GM21360 (cell line): ENCODE data around the gene TOB2.
"Not testable (repeated sequence)": the region's sequence is repeated elsewhere in the genome, so short reads cannot be mapped to it uniquely, and the experiment has no call there.

ENCODE experiments used
- ATAC-seq: cut with Tn5 transposase; IDR thresholded peaks from one replicate; pipeline ENCODE4 v1.9.1; 2021; ENCODE audit warnings: mild to moderate bottlenecking, moderate library complexity; ENCODE audit not compliant: unreplicated experiment

Gene TOB2

DNA sequence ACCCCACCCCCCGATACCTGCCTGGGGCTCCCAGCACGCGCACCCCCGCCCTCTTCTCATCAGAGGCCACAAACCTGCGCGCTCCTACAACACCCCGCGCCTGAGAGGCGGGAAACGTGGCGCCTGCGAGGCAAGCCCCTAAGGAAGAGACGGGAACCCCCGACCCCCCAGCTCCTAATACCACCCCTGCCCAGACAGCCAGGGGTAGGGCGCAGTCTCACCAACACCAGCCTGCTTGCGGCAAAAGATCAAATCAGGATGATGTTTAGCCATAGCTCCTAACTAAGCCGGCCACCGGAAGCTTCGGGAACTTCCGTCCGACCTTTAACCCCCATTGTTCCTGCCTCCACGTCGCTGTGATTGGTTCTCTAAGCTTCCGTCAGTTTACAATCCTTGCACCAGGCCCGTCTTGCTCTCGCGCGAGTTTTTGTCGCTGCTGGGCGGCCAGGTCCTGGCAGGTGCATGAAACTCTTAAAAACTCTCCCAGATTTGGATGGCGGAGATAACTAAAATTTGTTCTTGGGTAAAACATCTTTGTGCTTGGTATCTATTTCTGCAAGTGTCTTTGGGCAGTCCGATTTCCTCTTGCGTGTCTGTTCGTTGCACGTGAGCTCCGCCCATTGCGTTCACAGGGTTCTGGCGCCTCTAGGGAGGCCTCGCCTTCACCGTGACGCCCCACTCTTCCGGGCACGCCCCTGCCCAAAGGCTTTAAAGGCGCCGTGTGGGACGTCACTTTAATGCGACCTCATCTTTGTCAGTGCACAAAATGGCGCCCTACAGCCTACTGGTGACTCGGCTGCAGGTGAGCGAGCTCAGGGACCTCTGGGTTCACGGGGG is 22.0 kb upstream of the TOB2 start, which contains the start of the genes ACO2 and PHF5A:
Gene ACO2, plus strand, starts transcription at position 737 of the 837 bp plus-strand sequence. Its CDS starts 30 bp downstream, at position 767.
Gene PHF5A, minus strand, starts transcription at position 312 of the 837 bp plus-strand sequence. Its CDS starts 39 bp downstream, at position 273.
- peak; percentile 81 for ATAC-seq

- ATAC-seq: no peak
Measured at GRCh38 chr22:41461901-41462300, 15.3 kb upstream of the TOB2 start.

DNA sequence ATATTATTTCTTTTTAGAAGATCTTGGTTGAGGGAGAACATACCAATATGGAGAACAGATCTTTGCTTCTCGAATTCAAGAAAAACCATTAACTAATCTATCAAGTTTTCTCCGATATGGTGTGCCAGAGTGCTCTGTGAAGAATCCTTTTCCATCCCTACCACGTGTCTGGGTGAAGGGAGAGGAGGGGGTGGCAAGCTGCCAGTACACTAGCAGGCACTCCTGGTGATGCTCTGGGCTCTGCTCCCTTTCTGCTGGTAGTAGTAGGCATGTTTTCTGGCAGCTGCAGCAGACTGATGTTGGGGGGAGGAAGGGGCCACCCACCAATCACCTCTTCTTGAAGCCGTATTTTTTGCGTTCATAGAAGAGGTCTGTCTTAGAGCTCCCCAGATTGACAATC is 13.5 kb upstream of the TOB2 start:
- ATAC-seq: not testable (repeated sequence)

DNA sequence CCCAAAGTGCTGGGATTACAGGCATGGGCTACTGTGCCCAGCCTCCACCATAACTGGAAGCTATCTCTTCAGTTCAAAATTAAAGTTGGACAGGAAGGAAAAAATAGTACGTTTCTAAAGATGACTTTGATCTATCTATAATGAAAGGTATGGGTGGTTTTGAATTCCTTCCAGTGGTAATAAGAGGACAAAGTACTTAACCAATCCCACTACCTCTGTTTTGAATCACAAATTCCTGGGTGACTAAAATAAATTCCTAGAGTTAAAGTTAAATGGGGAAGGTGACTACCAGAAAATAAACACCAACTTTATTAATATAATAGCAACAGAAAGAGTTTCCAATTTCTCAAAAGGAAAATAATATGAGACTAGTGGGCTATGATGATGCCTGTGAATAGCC is 12.8 kb upstream of the TOB2 start:
- no peak for ATAC-seq

DNA sequence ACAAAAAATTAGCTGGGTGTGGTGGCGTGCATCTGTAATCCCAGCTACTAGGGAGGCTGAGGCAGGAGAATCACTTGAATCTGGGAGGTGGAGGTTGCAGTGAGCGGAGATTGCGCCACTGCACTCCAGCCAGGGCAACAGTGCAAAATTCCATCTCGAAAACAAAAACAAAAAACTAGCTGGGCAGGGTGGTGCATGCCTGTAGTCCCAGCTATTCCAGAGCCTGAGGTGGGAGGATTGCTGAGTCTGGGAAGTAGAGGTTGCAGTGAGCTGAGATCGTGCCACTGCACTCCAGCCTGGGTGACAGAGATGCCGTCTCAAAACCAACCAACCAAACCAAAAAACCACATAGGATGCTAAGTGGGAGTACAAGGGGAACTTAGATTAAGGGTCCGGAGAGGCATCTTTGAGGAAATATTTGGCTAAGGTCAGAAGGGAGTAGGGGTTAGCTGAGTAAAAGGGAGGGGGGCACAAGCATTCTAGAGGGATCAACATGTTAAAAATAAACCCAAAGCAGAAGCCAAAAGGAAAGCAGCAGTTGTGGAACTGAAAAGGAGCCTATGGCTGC is 11.6 kb upstream of the TOB2 start:
- no peak for ATAC-seq

DNA sequence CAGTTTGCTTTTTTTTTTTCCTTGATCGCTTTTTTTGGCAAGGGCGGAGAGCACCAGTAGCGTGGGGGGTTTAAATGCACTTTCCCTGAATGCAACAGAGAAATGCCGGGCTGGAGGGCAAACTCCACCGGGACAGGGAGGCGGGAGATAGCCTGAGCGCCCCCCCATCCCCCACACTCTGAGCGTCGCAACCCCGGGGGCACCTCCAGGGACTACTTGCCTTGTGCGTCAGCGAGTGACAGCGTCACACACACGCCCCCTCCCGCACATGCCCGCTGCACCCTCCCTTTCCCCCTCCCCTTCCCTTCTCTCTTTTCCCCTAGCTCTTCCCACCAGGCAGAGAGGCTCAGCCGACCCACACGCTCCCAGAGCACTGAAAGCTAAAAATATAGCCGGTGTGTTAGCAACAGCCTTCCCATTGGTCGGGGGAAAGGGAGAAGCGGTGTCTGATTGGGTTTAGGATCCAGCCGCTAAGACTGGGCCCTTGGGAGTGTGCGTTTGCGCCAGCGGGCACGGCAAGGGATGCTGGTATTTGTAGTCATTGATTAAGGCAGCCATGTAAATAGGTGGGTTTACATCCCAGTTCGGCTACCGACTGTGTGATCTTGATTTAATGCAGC is 1.7 kb upstream of the TOB2 start:
- peak; percentile 35 for ATAC-seq

DNA sequence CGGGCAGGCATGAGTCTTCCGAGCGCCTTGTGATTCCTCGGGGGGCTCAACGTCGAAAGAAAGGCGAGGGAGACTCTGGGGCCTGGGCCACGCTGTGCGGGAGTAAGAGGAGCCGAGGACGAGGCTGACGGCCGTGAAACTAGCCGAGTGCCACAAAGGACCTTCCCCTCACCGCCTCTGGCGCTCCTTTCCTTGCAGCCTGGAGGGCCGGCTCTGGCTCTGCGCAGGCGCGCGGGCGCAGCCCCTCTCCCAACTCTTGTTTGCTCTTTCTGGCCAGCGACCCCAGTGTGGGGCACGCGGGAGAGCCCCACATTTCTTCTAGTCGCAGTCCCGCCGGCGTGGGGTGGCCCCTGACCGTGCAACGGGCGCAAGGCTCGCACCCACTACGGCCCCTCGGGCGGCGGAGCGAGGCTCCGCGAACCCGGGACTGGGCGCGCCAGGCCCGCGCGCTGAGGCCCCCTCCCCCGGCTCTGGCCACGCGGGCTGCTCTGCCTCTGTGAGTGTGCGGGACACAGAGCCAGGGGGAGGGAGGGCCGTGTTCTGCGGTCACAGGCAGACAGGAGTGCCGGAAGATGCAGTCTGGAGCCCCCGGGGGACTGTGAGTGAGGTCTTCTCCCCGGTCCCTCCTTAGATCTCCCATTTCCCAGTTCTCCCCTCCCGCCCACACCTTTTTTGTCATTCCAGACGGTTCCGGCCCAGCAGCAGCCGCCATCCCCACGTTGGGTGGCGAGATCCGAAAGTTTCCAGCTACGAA is 1.0 kb upstream of the TOB2 start:
- ATAC-seq: no peak

DNA sequence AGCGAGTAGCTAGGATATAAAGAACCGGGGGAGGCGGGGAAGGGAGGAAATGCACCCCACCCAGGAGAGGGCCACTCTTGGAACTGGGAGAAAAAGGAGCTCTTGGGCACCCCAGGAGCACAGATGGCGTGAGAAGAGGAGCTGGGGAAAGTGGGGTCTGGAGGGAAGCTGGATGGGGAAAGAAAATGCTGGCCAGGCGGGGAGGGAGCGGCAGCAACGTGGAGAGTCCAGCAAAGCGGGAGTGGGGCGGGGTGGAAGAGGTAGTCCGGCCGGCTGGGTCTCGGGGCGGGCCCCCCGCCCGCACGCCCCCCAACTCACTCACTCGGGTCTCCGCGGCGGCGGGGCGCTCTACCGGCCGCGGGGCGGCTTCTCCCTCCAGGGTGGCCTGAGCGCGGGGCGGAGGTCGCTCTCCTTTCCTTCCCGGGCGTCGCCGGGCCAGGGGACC is 522 bp downstream of the TOB2 start:
- no peak for ATAC-seq

DNA sequence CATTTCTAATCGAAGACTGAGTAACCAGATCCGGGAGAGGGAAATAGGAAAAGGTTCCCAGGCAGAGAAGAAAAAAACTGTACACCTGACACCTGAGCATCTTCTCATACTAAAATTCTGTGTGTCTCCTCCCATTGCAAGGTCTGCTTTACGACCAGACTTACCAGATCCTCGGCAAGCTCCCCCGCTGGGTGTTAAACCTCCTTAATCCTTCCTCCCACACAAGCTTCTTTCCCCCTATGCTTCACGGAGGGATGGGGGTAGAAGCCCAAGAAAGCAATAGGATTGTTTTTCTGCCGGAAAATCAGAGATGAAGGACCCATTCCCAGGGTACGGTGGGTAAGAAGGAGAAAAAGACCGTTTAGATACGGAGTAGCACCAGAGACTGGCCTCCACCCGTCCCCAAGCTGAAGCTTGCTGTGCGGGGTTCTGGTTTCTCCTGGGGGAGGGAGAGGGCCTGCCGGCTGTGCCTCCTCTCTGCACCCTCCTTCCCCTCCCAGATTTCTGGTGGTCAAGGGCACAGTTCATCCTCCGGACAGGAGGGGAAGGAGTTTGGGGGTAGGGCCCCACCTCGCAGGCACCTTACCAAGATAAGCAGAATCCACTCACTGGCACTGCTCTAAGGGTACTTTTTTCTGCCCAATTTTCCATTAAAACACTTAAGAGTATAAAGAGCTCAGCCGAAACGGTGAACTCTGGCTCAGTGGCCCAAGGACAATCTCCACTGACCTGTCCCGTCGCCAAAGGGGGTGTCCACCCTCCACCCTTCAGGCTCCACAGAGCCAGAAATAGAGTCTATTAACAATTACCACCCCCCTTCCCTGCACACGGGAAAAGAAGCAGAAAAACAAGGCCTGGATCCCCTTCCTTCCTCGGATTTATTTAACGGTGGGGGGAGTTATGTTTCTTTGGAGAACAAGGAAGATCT is 1.2 kb downstream of the TOB2 start:
- ATAC-seq: no peak

- ATAC-seq: peak; percentile 32
Measured at GRCh38 chr22:41444360-41445128, 2.1 kb downstream of the TOB2 start.

DNA sequence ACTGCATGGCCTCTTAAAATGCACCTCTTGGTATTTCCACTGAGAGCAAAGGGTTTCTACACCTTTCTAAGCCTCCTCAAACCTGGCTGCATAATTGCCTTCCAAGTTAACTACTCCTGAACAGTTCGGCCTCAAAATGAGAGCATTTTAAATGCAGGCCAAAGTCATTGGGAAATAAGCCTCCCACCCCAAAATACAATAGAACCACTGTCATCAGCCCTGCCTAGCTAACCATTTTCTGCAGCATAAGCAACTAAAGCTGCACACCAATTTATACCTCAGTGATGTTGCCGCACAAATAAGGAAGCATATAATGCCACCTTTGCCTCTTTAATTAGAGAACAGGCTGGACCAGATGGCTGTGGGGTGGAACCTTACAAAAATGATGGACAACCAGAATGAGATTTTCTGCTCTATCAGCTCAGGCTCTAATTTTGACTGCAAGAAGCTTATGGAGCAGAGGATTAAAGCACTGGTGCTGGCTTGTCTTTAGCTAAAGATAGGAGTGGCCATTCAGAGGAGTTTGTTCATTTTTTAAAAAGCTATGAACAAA is 4.3 kb downstream of the TOB2 start:
- no peak for ATAC-seq

- ATAC-seq: not testable (repeated sequence)
Measured at GRCh38 chr22:41440511-41440910, 6.1 kb downstream of the TOB2 start.

DNA sequence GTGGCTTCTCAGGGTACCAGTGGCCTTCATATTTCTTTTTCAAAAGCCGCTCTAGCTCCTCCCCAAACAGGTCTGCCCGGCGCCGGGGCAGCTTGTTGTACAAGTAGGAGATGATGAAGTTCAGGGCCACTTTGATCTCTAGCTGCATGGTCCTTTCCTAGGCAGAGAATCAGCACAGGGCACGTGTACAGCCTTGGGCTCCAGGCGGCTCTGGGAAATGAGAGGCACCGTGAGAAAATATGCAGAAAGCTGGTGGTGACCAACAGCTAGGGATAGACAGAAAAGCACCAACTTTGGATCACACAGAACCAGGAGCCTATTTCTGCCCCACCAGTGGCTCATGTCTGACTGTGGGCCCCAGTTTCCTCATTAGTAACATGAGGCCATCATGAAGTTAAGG is 9.4 kb downstream of the TOB2 start:
- ATAC-seq: no peak

GRCh38 chr22:41436322-41437113 is 10.1 kb downstream of the TOB2 start:
- ATAC-seq: no peak

DNA sequence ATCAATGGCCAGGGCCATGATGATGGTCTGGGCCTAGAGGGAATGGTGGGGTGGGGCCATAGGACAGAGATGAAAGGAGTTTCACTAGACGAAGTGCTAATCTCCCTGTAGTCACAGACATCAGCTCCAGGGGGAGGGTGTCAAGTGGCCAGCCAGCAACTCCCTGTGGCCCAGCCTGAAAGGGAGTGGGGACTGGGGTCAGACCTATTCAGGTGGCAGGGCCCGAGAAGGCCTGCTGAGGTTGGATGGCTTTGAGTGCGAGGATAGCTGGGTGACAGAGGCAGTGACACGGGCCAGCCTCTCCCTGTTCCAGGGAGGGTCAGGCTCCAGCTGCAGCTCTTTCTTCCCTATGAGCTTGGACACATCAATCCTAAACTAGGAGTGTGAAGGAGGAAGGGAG is 11.0 kb downstream of the TOB2 start:
- no peak for ATAC-seq

DNA sequence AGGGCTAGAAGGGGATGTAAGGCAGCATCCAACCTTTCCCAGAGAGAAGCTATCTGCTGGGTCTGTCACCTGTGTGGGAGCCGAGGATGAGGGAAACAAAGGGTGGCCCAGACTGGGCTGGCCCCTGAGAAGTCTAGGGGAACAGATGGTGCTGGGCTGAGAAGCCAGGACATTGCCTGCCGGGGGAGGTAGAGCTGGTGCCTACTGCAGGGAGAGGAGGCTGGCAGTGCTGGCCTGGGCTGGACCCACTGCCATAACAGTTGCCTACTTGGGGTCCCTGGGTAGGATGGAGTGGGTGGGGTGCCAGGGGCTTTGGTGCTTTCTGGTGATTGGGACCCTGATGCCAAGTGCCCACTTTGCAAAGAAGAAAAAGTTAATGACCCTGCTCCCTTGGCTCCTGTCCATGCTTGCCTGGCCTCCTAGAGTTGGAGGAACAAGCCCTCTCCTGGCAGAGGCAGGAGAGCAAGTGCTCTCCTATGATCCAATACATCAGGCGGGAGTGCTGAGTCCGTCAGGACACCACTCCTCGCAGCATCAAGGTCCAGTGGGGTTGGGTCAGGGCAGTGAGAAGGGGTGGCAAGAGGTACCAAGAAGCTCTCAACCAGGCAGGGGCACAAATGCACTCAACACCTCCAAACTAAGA is 12.1 kb downstream of the TOB2 start:
- ATAC-seq: not testable (repeated sequence)

DNA sequence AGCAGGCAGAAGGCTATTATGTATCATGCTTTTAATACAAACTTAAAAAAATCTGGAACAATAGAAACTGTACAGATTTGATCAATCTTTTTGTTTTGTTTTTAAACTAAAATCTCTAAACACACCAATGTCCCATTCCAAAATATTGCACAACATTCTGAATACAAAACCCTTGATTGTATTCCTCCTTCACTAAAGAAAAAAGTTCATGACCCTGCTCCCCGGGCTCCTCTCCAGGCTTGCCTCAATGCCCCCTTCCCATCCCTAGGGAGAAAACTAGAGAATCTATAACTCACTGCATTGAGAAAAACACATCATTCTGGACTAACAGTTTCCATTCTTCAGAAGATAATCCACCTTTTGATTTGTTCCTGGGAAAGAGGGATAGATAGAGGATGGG is 13.1 kb downstream of the TOB2 start:
- not testable (repeated sequence) for ATAC-seq

DNA sequence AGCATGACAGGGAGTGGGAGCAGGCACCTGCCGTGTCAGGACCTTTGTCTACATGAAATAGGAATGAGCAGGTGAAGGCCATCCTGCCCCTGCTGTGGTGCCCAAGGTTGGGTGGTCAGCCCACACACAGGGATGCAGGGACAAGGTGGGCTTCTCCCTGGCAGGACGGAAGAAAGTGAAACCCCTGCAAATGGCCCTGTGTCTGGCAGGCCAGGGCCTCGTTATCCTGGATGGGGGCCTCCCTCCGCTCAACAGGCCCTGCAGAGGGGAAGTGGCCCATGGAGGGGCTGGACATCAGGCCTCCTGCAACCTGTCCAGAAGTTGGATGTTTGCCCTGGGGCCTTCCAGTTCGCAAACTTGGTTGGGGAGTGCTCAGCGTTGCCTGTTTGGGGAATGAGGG is 14.9 kb downstream of the TOB2 start:
- no peak for ATAC-seq
